Neutrophil (primary cell): ENCODE results near the gene SLC4A8.
"Not testable (repeated sequence)": the region's sequence is repeated elsewhere in the genome, so short reads cannot be mapped to it uniquely, and the experiment has no call there.

Experiments
- H3K27ac ChIP-seq: fragments of 200-600 bp; sonication (generic); 2 replicates; pipeline ENCODE4 v1.5.1; 2016; ENCODE audit warnings: mild to moderate bottlenecking, moderate library complexity
- H3K27me3 ChIP-seq: fragments of 200-600 bp; sonication (generic); 2 replicates; pipeline ENCODE4 v1.6.0; 2016; ENCODE audit warnings: mild to moderate bottlenecking
- H3K36me3 ChIP-seq: fragments of 200-600 bp; sonication (generic); 2 replicates; pipeline ENCODE4 v1.5.1; 2017
- H3K4me1 ChIP-seq, 2 experiments: fragments of 200-600 bp in 1 of 2; sonication (generic) in 1 of 2; 1 replicate in 1 of 2; 2 replicates in 1 of 2; pipeline versions ENCODE4 v1.5.1 to v1.6.1; 2013 to 2016; ENCODE audit warnings: low read depth in 1 of 2, low read length in 1 of 2, mild to moderate bottlenecking in 1 of 2, moderate library complexity in 1 of 2; ENCODE audit not compliant: control insufficient read depth in 1 of 2, insufficient read depth in 1 of 2
- H3K4me3 ChIP-seq, 2 experiments: fragments of 200-600 bp in 1 of 2; sonication (generic) in 1 of 2; 1 replicate in 1 of 2; 2 replicates in 1 of 2; pipeline ENCODE4 v1.5.1; 2013 to 2016; ENCODE audit warnings: low read depth in 1 of 2, low read length in 1 of 2, mild to moderate bottlenecking in 1 of 2, moderate library complexity in 1 of 2
- H3K9me3 ChIP-seq: fragments of 200-600 bp; sonication (generic); 2 replicates; pipeline ENCODE4 v1.5.1; 2016
- CTCF ChIP-seq: fragments of 200-600 bp; sonication (generic); IDR thresholded peaks from 2 replicates; pipeline ENCODE4 v1.5.1; 2016; ENCODE audit warnings: antibody characterized with exemption

Gene SLC4A8

GRCh38 chr12:51448618-51449256, 24.1 kb downstream of the SLC4A8 start:
- Histone ChIP-seq H3K36me3 (no peaks in the 10 kb centered on the region), H3K9me3 (no peaks in the 10 kb centered on the region), H3K4me3 (no peak overlapping the region), H3K27ac (no peak overlapping the region), H3K27me3 (no peaks in the 10 kb centered on the region), H3K4me1 (no peaks in the 10 kb centered on the region)
- TF ChIP-seq CTCF: no peak

GRCh38 chr12:51449580-51450246, 25.1 kb downstream of the SLC4A8 start:
- TF ChIP-seq CTCF: no peak
- H3K36me3 ChIP-seq: no peaks in the 10 kb centered on the region
- H3K4me3 ChIP-seq: no peak overlapping the region
- no peak overlapping the region for H3K27ac ChIP-seq
- H3K4me1 ChIP-seq: no peaks in the 10 kb centered on the region
- no peaks in the 10 kb centered on the region for H3K27me3 ChIP-seq
- no peaks in the 10 kb centered on the region for H3K9me3 ChIP-seq

- H3K4me1 ChIP-seq: no peaks in the 10 kb centered on the region
- H3K36me3 ChIP-seq: no peaks in the 10 kb centered on the region
- H3K9me3 ChIP-seq: no peaks in the 10 kb centered on the region
- TF ChIP-seq CTCF: no peak
- no peaks in the 10 kb centered on the region for H3K27me3 ChIP-seq
- H3K27ac ChIP-seq: no peak overlapping the region
- H3K4me3 ChIP-seq: no peak overlapping the region
These were observed 25.7 kb downstream of the SLC4A8 start for GRCh38 chr12:51450333-51450732.

GRCh38 chr12:51450806-51451205, 26.2 kb downstream of the SLC4A8 start:
- Histone ChIP-seq H3K4me3 (no peak overlapping the region), H3K27ac (no peak overlapping the region), H3K27me3 (no peaks in the 10 kb centered on the region), H3K4me1 (no peaks in the 10 kb centered on the region), H3K9me3 (no peaks in the 10 kb centered on the region), H3K36me3 (no peaks in the 10 kb centered on the region)
- no peak for TF ChIP-seq CTCF

GRCh38 chr12:51454016-51454415, 29.4 kb downstream of the SLC4A8 start:
- H3K9me3 ChIP-seq, H3K4me1 ChIP-seq, H3K4me3 ChIP-seq, H3K27ac ChIP-seq, H3K27me3 ChIP-seq, H3K36me3 ChIP-seq: not testable (repeated sequence)

- not testable (repeated sequence) for H3K27me3 ChIP-seq, H3K36me3 ChIP-seq, H3K27ac ChIP-seq, H3K9me3 ChIP-seq, H3K4me1 ChIP-seq, H3K4me3 ChIP-seq
These were observed 30.4 kb downstream of the SLC4A8 start for GRCh38 chr12:51455050-51455449.
